GM23338 (cell line): ENCODE results near the gene TMEM187. TPM values are rescaled to one million over a fixed set of nuclear protein-coding genes. Genes with fewer than 3 reads are reported as not detected.

Experiments
- ATAC-seq: fragments of 200-7000 bp; cut with Tn5 transposase; 3 replicates; pipeline ENCODE4 v1.9.1; 2020
- DNase-seq: peaks from one replicate; pipeline ENCODE4 v3.0.0-alpha.2; 2015; ENCODE audit warnings: low spot score
- H2AFZ ChIP-seq: fragments of 200-600 bp; sonication (generic); 2 replicates; pipeline ENCODE4 v1.8.0; 2016; ENCODE audit warnings: antibody characterized with exemption, mild to moderate bottlenecking, moderate library complexity
- H3F3A ChIP-seq: fragments of 200-600 bp; sonication (generic); replicated peaks from 2 replicates; pipeline ENCODE4 v1.8.0; 2017; ENCODE audit warnings: antibody characterized with exemption, mixed run types, low read depth
- H3K27ac ChIP-seq: fragments of 200-600 bp; sonication (generic); 2 replicates; pipeline ENCODE4 v1.6.1; 2016; ENCODE audit warnings: low read depth
- H3K27me3 ChIP-seq: fragments of 200-600 bp; sonication (generic); 2 replicates; pipeline ENCODE4 v1.8.0; 2016; ENCODE audit warnings: mild to moderate bottlenecking, mixed run types, moderate library complexity; ENCODE audit not compliant: insufficient read depth
- H3K36me3 ChIP-seq: fragments of 200-600 bp; sonication (generic); 2 replicates; pipeline ENCODE4 v1.8.0; 2016; ENCODE audit warnings: mild to moderate bottlenecking; ENCODE audit not compliant: insufficient read depth
- H3K4me1 ChIP-seq: fragments of 200-600 bp; sonication (generic); 2 replicates; pipeline ENCODE4 v1.8.0; 2016; ENCODE audit warnings: mild to moderate bottlenecking, moderate library complexity; ENCODE audit not compliant: insufficient read depth
- H3K4me2 ChIP-seq: fragments of 200-600 bp; sonication (generic); 2 replicates; pipeline ENCODE4 v1.7.1; 2017; ENCODE audit warnings: mixed run types
- H3K4me3 ChIP-seq: fragments of 200-600 bp; sonication (generic); 2 replicates; pipeline ENCODE4 v1.6.1; 2016; ENCODE audit warnings: mixed run types
- H3K79me2 ChIP-seq: fragments of 200-600 bp; sonication (generic); replicated peaks from 2 replicates; pipeline ENCODE4 v1.8.0; 2017; ENCODE audit warnings: mild to moderate bottlenecking; ENCODE audit not compliant: insufficient read depth
- H3K9me2 ChIP-seq: fragments of 200-600 bp; sonication (generic); 2 replicates; pipeline ENCODE4 v1.8.0; 2017; ENCODE audit not compliant: insufficient read depth
- H4K20me1 ChIP-seq: fragments of 200-600 bp; sonication (generic); replicated peaks from 2 replicates; pipeline ENCODE4 v1.8.0; 2017; ENCODE audit warnings: mild to moderate bottlenecking; ENCODE audit not compliant: insufficient read depth
- H3K27ac Mint-ChIP-seq: 2 replicates; pipeline ENCODE4 v1.8.0; 2020; ENCODE audit warnings: inconsistent platforms, mild to moderate bottlenecking, moderate library complexity, mixed read lengths
- H3K27me3 Mint-ChIP-seq: 3 replicates; pipeline ENCODE4 v1.8.0; 2022; ENCODE audit warnings: low read depth, mild to moderate bottlenecking, moderate library complexity, mixed read lengths, inconsistent platforms; ENCODE audit not compliant: insufficient read depth, poor library complexity
- H3K36me3 Mint-ChIP-seq: 3 replicates; pipeline ENCODE4 v1.8.0; 2021; ENCODE audit warnings: low read depth, mild to moderate bottlenecking, inconsistent platforms, moderate library complexity, mixed read lengths
- H3K4me1 Mint-ChIP-seq: 3 replicates; pipeline ENCODE4 v1.8.0; 2020; ENCODE audit warnings: mild to moderate bottlenecking, inconsistent platforms, mixed read lengths
- H3K4me3 Mint-ChIP-seq: 3 replicates; pipeline ENCODE4 v1.8.0; 2021; ENCODE audit warnings: moderate library complexity, mild to moderate bottlenecking, inconsistent platforms, mixed read lengths
- H3K9me3 Mint-ChIP-seq: 3 replicates; pipeline ENCODE4 v1.8.0; 2020; ENCODE audit warnings: moderate library complexity, mild to moderate bottlenecking, inconsistent platforms, mixed read lengths
- EZH2 ChIP-seq: fragments of 200-600 bp; sonication (generic); IDR thresholded peaks from one replicate; pipeline ENCODE4 v1.8.0; 2017; ENCODE audit warnings: antibody characterized with exemption, mild to moderate bottlenecking, low read depth; ENCODE audit not compliant: unreplicated experiment
- EZH2phosphoT487 ChIP-seq: fragments of 200-600 bp; sonication (generic); IDR thresholded peaks from one replicate; pipeline ENCODE4 v1.8.1; 2018; ENCODE audit warnings: antibody characterized with exemption; ENCODE audit not compliant: unreplicated experiment
- JUNB ChIP-seq: IDR thresholded peaks from one replicate; pipeline ENCODE4 v1.6.1; 2016; ENCODE audit warnings: antibody characterized with exemption; ENCODE audit not compliant: unreplicated experiment
- NANOG ChIP-seq: IDR thresholded peaks from 2 replicates; pipeline ENCODE4 v1.6.1; 2016; ENCODE audit warnings: antibody characterized with exemption, borderline replicate concordance
- POLR2AphosphoS5 ChIP-seq: IDR thresholded peaks from 2 replicates; pipeline ENCODE4 v1.6.1; 2016; ENCODE audit warnings: antibody characterized with exemption, low read depth
- REST ChIP-seq: IDR thresholded peaks from one replicate; pipeline ENCODE4 v1.6.1; 2018; ENCODE audit warnings: antibody characterized with exemption; ENCODE audit not compliant: unreplicated experiment
- STAT1 ChIP-seq: IDR thresholded peaks from one replicate; pipeline ENCODE4 v1.6.1; 2016; ENCODE audit warnings: antibody characterized with exemption; ENCODE audit not compliant: unreplicated experiment
- ZNF114 ChIP-seq: fragments of 250-450 bp; sonication (Bioruptor Pico); IDR thresholded peaks from 2 replicates; pipeline ENCODE4 v1.5.0; 2020; ENCODE audit warnings: mild to moderate bottlenecking, moderate library complexity
- ZNF331 ChIP-seq: fragments of 250-450 bp; sonication (Bioruptor Pico); IDR thresholded peaks from 2 replicates; pipeline ENCODE4 v1.5.0; 2020; ENCODE audit warnings: low read depth, mild to moderate bottlenecking, moderate library complexity
- polyA plus RNA-seq: library from polyadenylated mRNA; unstranded; fragments of >200 nt; fragmentation: Nextera tagmentation; extraction: Ambion mirVana; gene quantifications from 2 replicates; pipeline ENCODE4 v1.2.1, GENCODE V29; 2016
- total RNA-seq: library from RNA; depleted of rRNA; stranded (reverse); fragments of >200 nt; shearing (Covaris generic); gene quantifications from 2 replicates; pipeline ENCODE4 v1.2.3, GENCODE V29; 2014
- TF ChIP-seq, protein P1 (sequence below): IDR thresholded peaks from 2 replicates; pipeline ENCODE4 v1.6.1; 2016; ENCODE audit warnings: antibody characterized with exemption

Gene TMEM187
- total and polyA plus RNA-seq, 2 experiments from 2014 or later: 2.5 to 4.4 TPM

GRCh38 chrX:154020536-154021115, 48.1 kb downstream of the TMEM187 start:
- peaks cover 32% of the 10 kb centered on the region for H3K4me1 Mint-ChIP-seq
- ATAC-seq (no peak), DNase-seq (no peak)
- peak overlapping the region; percentile 47; the same call in 1 of the 2 replicates for H3K4me3 ChIP-seq
- peak overlapping the region; percentile 72; the same call in 1 of the 2 replicates for H3K27ac Mint-ChIP-seq
- H3K4me2 ChIP-seq: no peak overlapping the region; the same call in 1 of the 2 replicates
- no peaks in the 10 kb centered on the region for H3K9me2 ChIP-seq
- H4K20me1 ChIP-seq: no peaks in the 10 kb centered on the region
- no peaks in the 10 kb centered on the region for H3F3A ChIP-seq
- H3K27me3 ChIP-seq: no peaks in the 10 kb centered on the region
- H3K4me3 Mint-ChIP-seq: peak overlapping the region; percentile 71
- peaks cover 6% of the 10 kb centered on the region; the same call in 1 of the 2 replicates for H3K4me1 ChIP-seq
- no peaks in the 10 kb centered on the region for H3K9me3 Mint-ChIP-seq
- H3K36me3 Mint-ChIP-seq: peaks cover 10% of the 10 kb centered on the region; the same call in 2 of the 3 replicates
- no peak overlapping the region for H2AFZ ChIP-seq
- peaks cover 6% of the 10 kb centered on the region for H3K27me3 Mint-ChIP-seq
- H3K79me2 ChIP-seq: no peaks in the 10 kb centered on the region
- no peak for TF ChIP-seq REST
- no peak for TF ChIP-seq NANOG
- TF ChIP-seq POLR2AphosphoS5: no peak
- no peak for TF ChIP-seq ZNF331 (CRISPR knock-in tag)
- no peak for TF ChIP-seq JUNB
- no peak for TF ChIP-seq STAT1
- TF ChIP-seq ZNF114 (CRISPR knock-in tag): no peak
- no peak for TF ChIP-seq EZH2phosphoT487
- peak overlapping the region; percentile 79; the same call in 1 of the 2 replicates for H3K27ac ChIP-seq
- H3K36me3 ChIP-seq: no peaks in the 10 kb centered on the region

GRCh38 chrX:154021131-154021611, 48.6 kb downstream of the TMEM187 start:
- ATAC-seq: no peak
- Histone ChIP-seq H3K27me3 (no peaks in the 10 kb centered on the region), H3F3A (no peaks in the 10 kb centered on the region), H3K4me2 (0 out of 2 replicates have a peak overlapping the region, but pooled peaks have one; percentile 26), H3K4me3 (no peak overlapping the region), H3K79me2 (no peaks in the 10 kb centered on the region), H3K36me3 (no peaks in the 10 kb centered on the region), H2AFZ (no peak overlapping the region), H3K4me1 (peaks cover 6% of the 10 kb centered on the region; the same call in 1 of the 2 replicates), H3K27ac (no peak overlapping the region), H3K9me2 (no peaks in the 10 kb centered on the region), H4K20me1 (no peaks in the 10 kb centered on the region)
- H3K36me3 Mint-ChIP-seq: peaks cover 5% of the 10 kb centered on the region; the same call in 2 of the 3 replicates
- no peak for DNase-seq
- peaks cover 30% of the 10 kb centered on the region for H3K4me1 Mint-ChIP-seq
- no peak overlapping the region; the same call in 1 of the 2 replicates for H3K27ac Mint-ChIP-seq
- H3K27me3 Mint-ChIP-seq: peaks cover 6% of the 10 kb centered on the region
- H3K9me3 Mint-ChIP-seq: no peaks in the 10 kb centered on the region
- H3K4me3 Mint-ChIP-seq: no peak overlapping the region
- TF ChIP-seq, protein P1, sequence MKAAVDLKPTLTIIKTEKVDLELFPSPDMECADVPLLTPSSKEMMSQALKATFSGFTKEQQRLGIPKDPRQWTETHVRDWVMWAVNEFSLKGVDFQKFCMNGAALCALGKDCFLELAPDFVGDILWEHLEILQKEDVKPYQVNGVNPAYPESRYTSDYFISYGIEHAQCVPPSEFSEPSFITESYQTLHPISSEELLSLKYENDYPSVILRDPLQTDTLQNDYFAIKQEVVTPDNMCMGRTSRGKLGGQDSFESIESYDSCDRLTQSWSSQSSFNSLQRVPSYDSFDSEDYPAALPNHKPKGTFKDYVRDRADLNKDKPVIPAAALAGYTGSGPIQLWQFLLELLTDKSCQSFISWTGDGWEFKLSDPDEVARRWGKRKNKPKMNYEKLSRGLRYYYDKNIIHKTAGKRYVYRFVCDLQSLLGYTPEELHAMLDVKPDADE: no peak
- TF ChIP-seq EZH2 (no peak), STAT1 (no peak), REST (no peak)
